ELR (cell line): ENCODE measurements around the gene UBE2D4.
"Not testable (repeated sequence)": the region's sequence is repeated elsewhere in the genome, so short reads cannot be mapped to it uniquely, and the experiment has no call there.

ENCODE experiments used
- DNase-seq: peaks from one replicate; pipeline ENCODE4 v3.0.0-alpha.2; 2015; ENCODE audit warnings: low read depth

UBE2D4 gene

GRCh38 chr7:43914795-43915194, 11.4 kb upstream of the UBE2D4 start:
- DNase-seq: no peak

GRCh38 chr7:43915907-43916306, 10.3 kb upstream of the UBE2D4 start:
- no peak for DNase-seq

GRCh38 chr7:43921423-43921822, 4.8 kb upstream of the UBE2D4 start:
- DNase-seq: no peak

- DNase-seq: no peak
Observed at GRCh38 chr7:43922726-43923125, 3.5 kb upstream of the UBE2D4 start.

- DNase-seq: no peak
Observed at GRCh38 chr7:43926798-43927123, 525 bp downstream of the UBE2D4 start.

- no peak for DNase-seq
Observed at GRCh38 chr7:43927810-43928209, 1.6 kb downstream of the UBE2D4 start.

GRCh38 chr7:43929529-43930457, 3.6 kb downstream of the UBE2D4 start:
- DNase-seq: no peak

GRCh38 chr7:43931346-43931745, 5.1 kb downstream of the UBE2D4 start:
- DNase-seq: no peak

GRCh38 chr7:43933902-43934560, 7.8 kb downstream of the UBE2D4 start:
- no peak for DNase-seq

GRCh38 chr7:43937444-43937843, 11.2 kb downstream of the UBE2D4 start:
- no peak for DNase-seq

GRCh38 chr7:43938892-43939482, 12.8 kb downstream of the UBE2D4 start:
- DNase-seq: no peak

GRCh38 chr7:43942250-43942649, 16.0 kb downstream of the UBE2D4 start:
- no peak for DNase-seq

GRCh38 chr7:43942997-43943396, 16.8 kb downstream of the UBE2D4 start:
- no peak for DNase-seq

GRCh38 chr7:43943417-43944187, 17.4 kb downstream of the UBE2D4 start:
- DNase-seq: peak; percentile 23

GRCh38 chr7:43944286-43944685, 18.1 kb downstream of the UBE2D4 start:
- peak; percentile 30 for DNase-seq

GRCh38 chr7:43952028-43952427, 25.8 kb downstream of the UBE2D4 start:
- DNase-seq: no peak

GRCh38 chr7:43953071-43953470, 26.8 kb downstream of the UBE2D4 start:
- DNase-seq: no peak

GRCh38 chr7:43954524-43955228, 28.4 kb downstream of the UBE2D4 start:
- DNase-seq: peak; percentile 79

GRCh38 chr7:43956027-43956426, 29.8 kb downstream of the UBE2D4 start:
- DNase-seq: no peak

GRCh38 chr7:43960933-43961332, 34.7 kb downstream of the UBE2D4 start:
- no peak for DNase-seq

GRCh38 chr7:43966392-43966791, 40.2 kb downstream of the UBE2D4 start:
- not testable (repeated sequence) for DNase-seq
